GM21737 (cell line): Measurements from ENCODE around the gene NPEPL1.

Source experiments
- ATAC-seq: cut with Tn5 transposase; IDR thresholded peaks from one replicate; pipeline ENCODE4 v1.9.1; 2021; ENCODE audit warnings: mild to moderate bottlenecking, moderate library complexity; ENCODE audit not compliant: unreplicated experiment

Gene NPEPL1

GRCh38 chr20:58657262-58657661 is 35.3 kb upstream of the NPEPL1 start:
- ATAC-seq: no peak

GRCh38 chr20:58657986-58658385 is 34.6 kb upstream of the NPEPL1 start:
- no peak for ATAC-seq

- ATAC-seq: no peak
These were observed 33.8 kb upstream of the NPEPL1 start for GRCh38 chr20:58658760-58659159.

GRCh38 chr20:58659841-58660240 is 32.8 kb upstream of the NPEPL1 start:
- ATAC-seq: no peak

- ATAC-seq: no peak
These were observed 31.6 kb upstream of the NPEPL1 start for GRCh38 chr20:58660855-58661597.

- ATAC-seq: no peak
These were observed 30.8 kb upstream of the NPEPL1 start for GRCh38 chr20:58661598-58662473.

- ATAC-seq: no peak
These were observed 28.3 kb upstream of the NPEPL1 start for GRCh38 chr20:58664331-58664730.

GRCh38 chr20:58664883-58665282 is 27.7 kb upstream of the NPEPL1 start:
- ATAC-seq: no peak

GRCh38 chr20:58665606-58666005 is 27.0 kb upstream of the NPEPL1 start:
- no peak for ATAC-seq

- ATAC-seq: no peak
These were observed 25.9 kb upstream of the NPEPL1 start for GRCh38 chr20:58666702-58667101.

GRCh38 chr20:58667975-58668374 is 24.6 kb upstream of the NPEPL1 start:
- no peak for ATAC-seq

GRCh38 chr20:58668901-58669286 is 23.7 kb upstream of the NPEPL1 start:
- ATAC-seq: no peak

- ATAC-seq: peak; percentile 69
These were observed 23.2 kb upstream of the NPEPL1 start for GRCh38 chr20:58669287-58670006.

- ATAC-seq: no peak
These were observed 22.5 kb upstream of the NPEPL1 start for GRCh38 chr20:58670102-58670501.

GRCh38 chr20:58670659-58671058 is 21.9 kb upstream of the NPEPL1 start:
- no peak for ATAC-seq

- ATAC-seq: no peak
These were observed 19.5 kb upstream of the NPEPL1 start for GRCh38 chr20:58673119-58673518.

- no peak for ATAC-seq
These were observed 17.4 kb upstream of the NPEPL1 start for GRCh38 chr20:58675146-58675584.

GRCh38 chr20:58675641-58676040 is 17.0 kb upstream of the NPEPL1 start:
- no peak for ATAC-seq

GRCh38 chr20:58676161-58676560 is 16.4 kb upstream of the NPEPL1 start:
- ATAC-seq: no peak

- no peak for ATAC-seq
These were observed 15.5 kb upstream of the NPEPL1 start for GRCh38 chr20:58677079-58677604.

- no peak for ATAC-seq
These were observed 14.8 kb upstream of the NPEPL1 start for GRCh38 chr20:58677808-58678207.
